GM18520 (cell line): ENCODE results near the gene PITX2.

ENCODE experiments used
- ATAC-seq: cut with Tn5 transposase; IDR thresholded peaks from one replicate; pipeline ENCODE4 v1.9.1; 2021; ENCODE audit not compliant: unreplicated experiment

PITX2 gene

GRCh38 chr4:110636680-110637407 is 14.0 kb upstream of the PITX2 start:
- ATAC-seq, result no peak

DNA sequence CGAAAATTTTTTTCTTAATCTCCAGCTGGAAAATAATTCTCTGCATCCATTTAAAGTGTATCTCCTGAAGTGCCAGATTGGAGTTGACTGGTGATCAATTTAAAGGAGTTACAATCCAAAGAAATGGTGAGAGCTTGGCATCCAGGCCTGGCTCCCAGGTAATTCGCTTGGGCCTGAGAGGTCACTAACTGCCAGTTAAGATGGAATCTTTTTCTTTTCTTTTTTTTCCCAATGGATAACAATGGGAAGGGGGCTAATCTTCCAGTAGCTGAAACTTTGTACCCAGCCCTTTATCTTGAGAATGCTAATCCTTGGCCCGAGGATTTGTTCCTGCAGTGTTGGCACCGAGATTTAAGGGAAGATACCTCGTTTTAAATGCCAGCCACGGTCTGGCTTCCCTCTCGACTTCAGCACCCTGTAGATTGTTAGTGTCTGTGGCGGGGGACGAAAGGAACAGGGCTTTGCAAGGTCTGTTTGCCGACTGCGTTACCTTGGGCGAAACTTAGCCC is 13.3 kb upstream of the PITX2 start:
- ATAC-seq, result no peak

- no peak for ATAC-seq
Measured at GRCh38 chr4:110635163-110635865, 12.4 kb upstream of the PITX2 start.

DNA sequence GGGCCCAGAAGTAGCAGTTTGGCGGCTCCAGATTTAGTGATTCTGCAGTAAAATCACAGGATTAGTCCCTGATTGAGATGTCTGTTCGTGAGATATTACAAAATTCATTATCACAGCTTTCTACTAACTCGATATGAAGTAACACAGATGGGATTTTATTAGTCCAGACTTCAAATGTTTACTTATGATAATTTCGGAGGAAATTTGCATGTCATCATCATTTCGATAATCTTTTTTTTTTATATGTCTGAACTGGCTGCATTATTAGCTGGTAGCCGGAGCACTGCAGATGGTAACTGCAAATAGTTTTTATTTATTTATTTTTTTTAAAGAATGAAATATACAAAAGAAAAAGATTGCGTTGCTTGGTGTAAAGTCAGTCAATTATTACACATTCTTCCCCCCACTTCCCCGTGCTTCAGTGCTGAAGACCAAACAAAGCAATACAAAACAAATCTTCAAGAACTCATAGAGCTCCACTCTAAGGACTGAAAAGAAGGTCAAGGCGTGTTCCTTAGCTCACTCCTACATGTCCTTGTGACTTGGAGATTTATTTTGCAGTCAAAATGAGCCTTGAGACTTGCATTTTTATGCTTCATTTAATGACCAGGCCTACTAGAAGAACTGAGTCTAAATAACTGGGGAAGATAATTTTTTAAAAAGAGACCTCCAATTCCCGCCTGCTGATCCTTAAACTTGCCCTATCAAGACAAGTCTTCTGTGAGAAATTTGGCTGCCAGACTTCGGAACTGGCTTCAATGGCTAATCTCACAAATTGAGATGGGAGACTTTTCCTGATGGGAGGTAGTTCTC is 11.7 kb upstream of the PITX2 start:
- no peak for ATAC-seq

- no peak for ATAC-seq
Measured at GRCh38 chr4:110633358-110634341, 10.8 kb upstream of the PITX2 start.

- ATAC-seq, result no peak
Measured at GRCh38 chr4:110632506-110633357, 9.9 kb upstream of the PITX2 start.

GRCh38 chr4:110631584-110632505 is 9.0 kb upstream of the PITX2 start:
- ATAC-seq, result peak; percentile 95

- no peak for ATAC-seq
Measured at GRCh38 chr4:110630688-110631402, 8.0 kb upstream of the PITX2 start.

GRCh38 chr4:110629780-110630687 is 7.2 kb upstream of the PITX2 start:
- no peak for ATAC-seq

- no peak for ATAC-seq
Measured at GRCh38 chr4:110629214-110629754, 6.4 kb upstream of the PITX2 start.

GRCh38 chr4:110628663-110629213 is 5.9 kb upstream of the PITX2 start:
- no peak for ATAC-seq

GRCh38 chr4:110627977-110628662 is 5.2 kb upstream of the PITX2 start:
- no peak for ATAC-seq

- no peak for ATAC-seq
Measured at GRCh38 chr4:110626532-110627153, 3.8 kb upstream of the PITX2 start.

GRCh38 chr4:110625576-110626257 is 2.8 kb upstream of the PITX2 start:
- no peak for ATAC-seq
